WERI-Rb-1 (cell line): ENCODE results near the gene MOGAT2.
"Not testable (repeated sequence)": the region's sequence is repeated elsewhere in the genome, so short reads cannot be mapped to it uniquely, and the experiment has no call there.

ENCODE experiments used
- DNase-seq: peaks from one replicate; pipeline ENCODE4 v3.0.0-alpha.2; 2020
- H3K27ac ChIP-seq: fragments of 250-450 bp; sonication (Bioruptor Pico); 2 replicates; pipeline ENCODE4 v1.5.1; 2020; ENCODE audit warnings: mild to moderate bottlenecking, moderate library complexity
- H3K27me3 ChIP-seq: fragments of 250-450 bp; sonication (Bioruptor Pico); 2 replicates; pipeline ENCODE4 v1.5.1; 2021; ENCODE audit warnings: mild to moderate bottlenecking, low read depth, moderate library complexity; ENCODE audit not compliant: insufficient read depth, severe bottlenecking
- H3K36me3 ChIP-seq: fragments of 250-450 bp; sonication (Bioruptor Pico); 2 replicates; pipeline ENCODE4 v1.5.1; 2020; ENCODE audit warnings: mild to moderate bottlenecking, moderate library complexity
- H3K4me3 ChIP-seq: 2 replicates; pipeline ENCODE4 v1.5.1; 2011; ENCODE audit warnings: low read depth, mild to moderate bottlenecking, control low read depth, low read length
- H3K9me3 ChIP-seq: fragments of 250-450 bp; sonication (Bioruptor Pico); 2 replicates; pipeline ENCODE4 v1.5.1; 2021; ENCODE audit warnings: mild to moderate bottlenecking, moderate library complexity; ENCODE audit not compliant: severe bottlenecking
- CTCF ChIP-seq: IDR thresholded peaks from 2 replicates; pipeline ENCODE4 v1.5.1; 2011; ENCODE audit warnings: low read depth, mild to moderate bottlenecking, control low read depth, inconsistent platforms, low read length

MOGAT2 gene

GRCh38 chr11:75743711-75744563 is 26.3 kb downstream of the MOGAT2 start:
- no peak for TF ChIP-seq CTCF
- H3K27ac ChIP-seq: no peak overlapping the region
- H3K4me3 ChIP-seq: no peak overlapping the region
- H3K27me3 ChIP-seq: no peaks in the 10 kb centered on the region
- no peak for DNase-seq
- H3K9me3 ChIP-seq: no peaks in the 10 kb centered on the region
- H3K36me3 ChIP-seq: no peaks in the 10 kb centered on the region

DNA sequence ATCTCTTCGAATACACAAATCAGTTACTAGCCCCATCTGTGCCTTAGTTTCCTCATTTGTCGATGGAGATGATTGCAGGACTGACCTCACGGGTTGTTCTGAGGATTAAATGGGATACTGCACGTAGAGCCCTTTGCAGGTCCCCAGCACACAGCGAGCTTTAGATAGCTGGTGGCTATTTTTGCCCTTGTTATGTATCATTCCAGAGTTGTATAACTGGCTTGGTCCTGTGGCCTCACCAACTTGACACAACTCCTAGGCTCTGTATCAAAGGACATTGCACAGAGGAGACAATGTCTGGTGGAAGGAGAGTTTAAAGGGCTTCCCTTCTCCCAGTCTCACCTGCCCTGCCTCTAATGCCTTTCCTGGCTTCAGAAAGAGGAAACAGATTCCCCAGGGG is 28.2 kb downstream of the MOGAT2 start:
- Histone ChIP-seq H3K27me3 (no peaks in the 10 kb centered on the region), H3K36me3 (no peaks in the 10 kb centered on the region), H3K9me3 (no peaks in the 10 kb centered on the region), H3K4me3 (no peak overlapping the region), H3K27ac (no peak overlapping the region)
- TF ChIP-seq CTCF: no peak
- DNase-seq: no peak

DNA sequence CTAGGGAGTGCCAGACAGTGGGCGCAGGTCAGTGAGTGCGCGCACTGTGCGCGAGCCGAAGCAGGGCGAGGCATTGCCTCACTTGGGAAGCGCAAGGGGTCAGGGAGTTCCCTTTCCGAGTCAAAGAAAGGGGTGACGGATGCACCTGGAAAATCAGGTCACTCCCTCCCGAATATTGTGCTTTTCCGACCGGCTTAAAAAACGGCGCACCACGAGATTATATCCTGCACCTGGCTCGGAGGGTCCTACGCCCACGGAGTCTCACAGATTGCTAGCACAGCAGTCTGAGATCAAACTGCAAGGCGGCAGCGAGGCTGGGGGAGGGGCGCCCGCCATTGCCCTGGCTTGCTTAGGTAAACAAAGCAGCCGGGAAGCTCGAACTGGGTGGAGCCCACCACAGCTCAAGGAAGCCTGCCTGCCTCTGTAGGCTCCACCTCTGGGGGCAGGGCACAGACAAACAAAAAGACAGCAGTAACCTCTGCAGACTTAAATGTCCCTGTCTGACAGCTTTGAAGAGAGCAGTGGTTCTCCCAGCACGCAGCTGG is 31.2 kb downstream of the MOGAT2 start:
- not testable (repeated sequence) for H3K4me3 ChIP-seq, DNase-seq, H3K36me3 ChIP-seq, H3K27ac ChIP-seq, H3K27me3 ChIP-seq, H3K9me3 ChIP-seq

- not testable (repeated sequence) for H3K27me3 ChIP-seq, H3K9me3 ChIP-seq, H3K27ac ChIP-seq, H3K36me3 ChIP-seq, DNase-seq, H3K4me3 ChIP-seq
These were observed 37.3 kb downstream of the MOGAT2 start for GRCh38 chr11:75754933-75755332.

DNA sequence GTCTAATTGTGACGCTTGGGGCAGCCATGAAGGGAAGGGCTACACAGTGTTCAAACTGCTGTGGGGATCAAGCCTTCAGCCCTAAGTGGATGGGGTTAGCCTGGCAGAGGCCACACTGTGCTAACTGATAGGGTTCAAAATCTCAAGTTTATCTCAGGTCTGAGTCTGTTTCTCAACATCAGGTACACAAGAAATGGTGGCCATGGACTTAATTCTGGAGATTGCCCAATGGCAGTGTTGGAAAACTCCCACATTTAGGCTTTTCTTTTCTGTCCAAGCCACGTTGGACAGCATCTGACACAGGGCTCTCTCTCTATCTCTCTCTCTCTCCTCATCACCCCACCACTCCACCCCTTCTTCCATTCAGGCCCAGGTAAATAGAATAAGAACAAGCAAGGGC is 40.0 kb downstream of the MOGAT2 start:
- no peaks in the 10 kb centered on the region for H3K36me3 ChIP-seq
- H3K27me3 ChIP-seq: no peaks in the 10 kb centered on the region
- no peaks in the 10 kb centered on the region for H3K9me3 ChIP-seq
- no peak overlapping the region for H3K4me3 ChIP-seq
- H3K27ac ChIP-seq: no peak overlapping the region
- DNase-seq: no peak
- TF ChIP-seq CTCF: no peak

DNA sequence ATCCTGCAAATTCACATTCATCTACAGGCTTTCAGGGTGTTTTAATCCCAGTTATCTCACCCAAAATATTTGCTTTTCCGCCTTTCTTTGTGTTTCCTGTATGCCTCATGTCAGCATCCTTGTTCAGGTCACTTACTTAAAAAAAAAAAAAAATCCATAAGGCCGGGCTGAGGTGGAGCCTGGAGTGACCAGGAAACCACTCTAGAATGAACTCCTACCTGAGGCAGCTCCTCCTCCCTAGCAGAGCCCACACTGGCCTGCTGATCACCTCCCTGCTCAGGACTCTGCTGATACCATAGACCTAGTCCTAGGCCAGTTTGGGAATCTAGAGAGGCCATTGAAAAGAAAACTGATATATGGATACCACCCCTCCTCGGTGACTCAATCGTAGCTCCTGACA is 42.2 kb downstream of the MOGAT2 start:
- no peak for DNase-seq
- Histone ChIP-seq H3K4me3 (no peak overlapping the region), H3K27ac (no peak overlapping the region), H3K9me3 (no peaks in the 10 kb centered on the region), H3K27me3 (no peaks in the 10 kb centered on the region), H3K36me3 (no peaks in the 10 kb centered on the region)
- TF ChIP-seq CTCF: no peak

GRCh38 chr11:75760243-75760642 is 42.6 kb downstream of the MOGAT2 start:
- TF ChIP-seq CTCF: no peak
- no peak overlapping the region for H3K4me3 ChIP-seq
- H3K9me3 ChIP-seq: no peaks in the 10 kb centered on the region
- DNase-seq: no peak
- no peaks in the 10 kb centered on the region for H3K36me3 ChIP-seq
- H3K27ac ChIP-seq: no peak overlapping the region
- H3K27me3 ChIP-seq: no peaks in the 10 kb centered on the region
